ENCODE results near the gene CD244.

The CD244 gene

DNA sequence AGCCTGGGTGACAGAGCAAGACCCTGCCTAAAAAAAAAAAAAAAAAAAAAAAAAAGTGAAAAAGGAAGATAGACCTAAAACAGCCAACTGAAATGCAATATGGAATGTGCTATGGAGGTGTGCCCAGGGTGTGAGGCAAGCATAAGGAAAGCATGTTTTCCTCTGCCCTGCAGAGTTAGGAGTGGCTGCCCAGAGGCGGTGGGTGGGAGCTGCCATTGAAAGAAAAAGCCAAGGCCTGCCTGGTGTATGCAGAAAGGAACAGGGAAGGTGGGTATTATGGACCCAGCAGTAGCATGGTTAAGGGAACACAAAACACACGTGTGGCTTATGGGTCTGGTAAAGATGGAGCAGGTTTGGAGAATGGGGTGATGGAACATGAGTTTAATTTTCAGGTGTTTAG, 8.9 kb downstream of the CD244 start:
- TF ChIP-seq, protein P1, sequence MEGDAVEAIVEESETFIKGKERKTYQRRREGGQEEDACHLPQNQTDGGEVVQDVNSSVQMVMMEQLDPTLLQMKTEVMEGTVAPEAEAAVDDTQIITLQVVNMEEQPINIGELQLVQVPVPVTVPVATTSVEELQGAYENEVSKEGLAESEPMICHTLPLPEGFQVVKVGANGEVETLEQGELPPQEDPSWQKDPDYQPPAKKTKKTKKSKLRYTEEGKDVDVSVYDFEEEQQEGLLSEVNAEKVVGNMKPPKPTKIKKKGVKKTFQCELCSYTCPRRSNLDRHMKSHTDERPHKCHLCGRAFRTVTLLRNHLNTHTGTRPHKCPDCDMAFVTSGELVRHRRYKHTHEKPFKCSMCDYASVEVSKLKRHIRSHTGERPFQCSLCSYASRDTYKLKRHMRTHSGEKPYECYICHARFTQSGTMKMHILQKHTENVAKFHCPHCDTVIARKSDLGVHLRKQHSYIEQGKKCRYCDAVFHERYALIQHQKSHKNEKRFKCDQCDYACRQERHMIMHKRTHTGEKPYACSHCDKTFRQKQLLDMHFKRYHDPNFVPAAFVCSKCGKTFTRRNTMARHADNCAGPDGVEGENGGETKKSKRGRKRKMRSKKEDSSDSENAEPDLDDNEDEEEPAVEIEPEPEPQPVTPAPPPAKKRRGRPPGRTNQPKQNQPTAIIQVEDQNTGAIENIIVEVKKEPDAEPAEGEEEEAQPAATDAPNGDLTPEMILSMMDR (conservative IDR thresholded peaks at IDR 0.05; ENCODE audit: low read depth, low read length) = no peak
- Histone ChIP-seq H3K9ac (no peak overlapping the region), H3K4me3 (IDR thresholded peaks at IDR 0.05; ENCODE audit: insufficient read depth, low read depth, low read length) (no peak overlapping the region), H3K4me1 (ENCODE audit: low read depth, poor library complexity, severe bottlenecking) (no peaks in the 10 kb centered on the region), H3K27ac (no peak overlapping the region), H2AFZ (ENCODE audit: low read depth) (no peak overlapping the region), H3K27me3 (ENCODE audit: insufficient read depth, low read depth) (no peaks in the 10 kb centered on the region), H3K79me2 (ENCODE audit: insufficient read depth, low read depth) (no peaks in the 10 kb centered on the region), H3K36me3 (ENCODE audit: insufficient read depth) (no peaks in the 10 kb centered on the region), H4K20me1 (ENCODE audit: insufficient read depth) (no peaks in the 10 kb centered on the region), H3K4me2 (no peak overlapping the region)

DNA sequence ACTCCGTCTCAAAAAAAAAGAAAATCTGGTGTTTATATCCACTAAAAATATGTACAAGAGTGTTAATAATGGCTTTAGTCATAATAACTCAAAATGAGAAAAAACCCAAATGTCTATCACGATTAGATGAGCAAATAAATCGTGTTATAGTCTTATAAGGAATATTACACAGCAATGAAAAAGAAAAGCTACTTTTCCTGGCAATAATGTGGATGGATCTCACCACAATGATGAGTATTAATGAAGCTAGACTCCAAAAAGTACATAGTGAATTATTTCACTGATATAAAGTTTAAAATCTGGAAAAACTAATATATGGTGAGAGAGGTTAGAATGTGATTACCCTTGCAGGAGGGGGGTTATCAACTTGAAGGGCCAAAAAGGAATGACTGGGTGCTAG, 9.7 kb downstream of the CD244 start:
- no peak overlapping the region for H3K4me3 ChIP-seq (IDR thresholded peaks at IDR 0.05; ENCODE audit: insufficient read depth, low read depth, low read length)
- H3K36me3 ChIP-seq (ENCODE audit: insufficient read depth) = no peaks in the 10 kb centered on the region
- no peaks in the 10 kb centered on the region for H3K79me2 ChIP-seq (ENCODE audit: insufficient read depth, low read depth)
- no peaks in the 10 kb centered on the region for H3K27me3 ChIP-seq (ENCODE audit: insufficient read depth, low read depth)
- no peaks in the 10 kb centered on the region for H4K20me1 ChIP-seq (ENCODE audit: insufficient read depth)
- H3K4me2 ChIP-seq = no peak overlapping the region
- TF ChIP-seq, protein P1 (conservative IDR thresholded peaks at IDR 0.05; ENCODE audit: low read depth, low read length) = no peak
- no peak overlapping the region for H2AFZ ChIP-seq (ENCODE audit: low read depth)
- H3K9ac ChIP-seq = no peak overlapping the region
- no peak overlapping the region for H3K27ac ChIP-seq
- no peaks in the 10 kb centered on the region for H3K4me1 ChIP-seq (ENCODE audit: low read depth, poor library complexity, severe bottlenecking)

DNA sequence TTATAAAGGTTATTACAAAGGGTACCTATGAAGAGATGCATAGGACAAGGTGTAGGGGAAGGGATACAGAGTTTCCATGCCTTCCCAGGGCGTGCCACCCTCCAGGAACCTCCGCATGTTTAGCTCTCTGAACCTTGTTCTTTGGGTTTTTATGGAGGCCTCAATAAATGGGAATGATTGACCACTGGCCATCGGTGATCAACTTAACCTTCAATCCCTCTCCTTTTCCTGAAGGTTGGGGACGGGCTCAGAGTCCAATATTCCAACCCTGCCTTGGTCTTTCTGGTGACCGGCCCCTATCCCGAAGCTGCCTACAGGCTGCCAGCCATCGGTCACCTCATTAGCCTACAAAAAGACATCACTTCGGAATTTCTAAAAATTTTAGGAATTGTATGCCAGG, 11.7 kb downstream of the CD244 start:
- Histone ChIP-seq H3K9ac (no peak overlapping the region), H3K4me1 (ENCODE audit: low read depth, poor library complexity, severe bottlenecking) (no peaks in the 10 kb centered on the region), H4K20me1 (ENCODE audit: insufficient read depth) (no peaks in the 10 kb centered on the region), H3K4me2 (no peak overlapping the region), H2AFZ (ENCODE audit: low read depth) (no peak overlapping the region), H3K36me3 (ENCODE audit: insufficient read depth) (no peaks in the 10 kb centered on the region), H3K4me3 (IDR thresholded peaks at IDR 0.05; ENCODE audit: insufficient read depth, low read depth, low read length) (no peak overlapping the region), H3K27ac (no peak overlapping the region), H3K79me2 (ENCODE audit: insufficient read depth, low read depth) (no peaks in the 10 kb centered on the region), H3K27me3 (ENCODE audit: insufficient read depth, low read depth) (no peaks in the 10 kb centered on the region)
- TF ChIP-seq, protein P1 (conservative IDR thresholded peaks at IDR 0.05; ENCODE audit: low read depth, low read length) = no peak

DNA sequence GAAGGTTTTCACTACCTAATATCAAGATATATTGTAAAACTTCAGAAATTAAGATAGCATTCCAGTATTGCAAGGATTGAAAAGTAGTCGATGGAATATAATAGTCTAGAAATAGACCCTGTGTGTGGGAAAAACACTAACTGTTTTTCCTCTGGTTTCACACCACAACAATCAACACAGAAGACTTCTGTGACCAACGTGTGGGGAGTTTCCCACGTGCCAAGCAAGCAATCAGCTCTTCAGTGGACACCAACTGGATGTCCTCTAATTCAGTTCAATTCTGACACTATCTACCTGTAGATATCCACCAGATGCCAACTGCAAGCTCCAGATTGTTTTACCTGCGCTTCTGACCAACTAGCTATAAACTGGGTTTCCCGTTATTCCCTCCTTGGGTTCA, 12.1 kb downstream of the CD244 start:
- no peaks in the 10 kb centered on the region for H3K27me3 ChIP-seq (ENCODE audit: insufficient read depth, low read depth)
- H3K4me1 ChIP-seq (ENCODE audit: low read depth, poor library complexity, severe bottlenecking) = no peaks in the 10 kb centered on the region
- H3K36me3 ChIP-seq (ENCODE audit: insufficient read depth) = no peaks in the 10 kb centered on the region
- no peak overlapping the region for H3K4me3 ChIP-seq (IDR thresholded peaks at IDR 0.05; ENCODE audit: insufficient read depth, low read depth, low read length)
- H3K4me2 ChIP-seq = no peak overlapping the region
- H3K9ac ChIP-seq = no peak overlapping the region
- no peak overlapping the region for H2AFZ ChIP-seq (ENCODE audit: low read depth)
- H3K27ac ChIP-seq = no peak overlapping the region
- no peaks in the 10 kb centered on the region for H4K20me1 ChIP-seq (ENCODE audit: insufficient read depth)
- no peaks in the 10 kb centered on the region for H3K79me2 ChIP-seq (ENCODE audit: insufficient read depth, low read depth)
- TF ChIP-seq, protein P1 (conservative IDR thresholded peaks at IDR 0.05; ENCODE audit: low read depth, low read length) = no peak

DNA sequence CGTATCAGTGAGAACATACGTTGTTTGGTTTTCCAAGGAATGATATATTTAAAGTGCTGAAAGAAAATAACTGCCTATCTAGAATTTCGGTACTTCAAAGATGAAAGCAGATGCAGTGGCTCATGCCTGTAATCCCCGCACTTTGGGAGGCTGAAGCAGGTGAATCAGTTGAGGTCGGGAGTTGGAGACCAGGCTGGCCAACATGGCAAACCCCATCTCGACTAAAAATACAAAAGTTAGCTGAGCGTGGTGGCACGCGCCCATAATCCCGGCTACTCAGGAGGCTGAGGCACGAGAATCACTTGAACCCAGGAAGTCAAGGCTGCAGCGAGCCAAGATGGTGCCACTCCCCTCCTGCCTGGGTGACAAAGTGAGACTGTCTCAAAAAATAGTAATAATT, 16.4 kb downstream of the CD244 start:
- TF ChIP-seq, protein P1 (conservative IDR thresholded peaks at IDR 0.05; ENCODE audit: low read depth, low read length) = no peak

More for the DNA sequence above, 16.4 kb downstream of the CD244 start:
- no peaks in the 10 kb centered on the region for H3K79me2 ChIP-seq (ENCODE audit: insufficient read depth, low read depth)
- no peak overlapping the region for H3K9ac ChIP-seq
- no peak overlapping the region for H3K4me2 ChIP-seq
- no peaks in the 10 kb centered on the region for H4K20me1 ChIP-seq (ENCODE audit: insufficient read depth)
- H2AFZ ChIP-seq (ENCODE audit: low read depth) = no peak overlapping the region
- H3K36me3 ChIP-seq (ENCODE audit: insufficient read depth) = no peaks in the 10 kb centered on the region
- H3K4me3 ChIP-seq (IDR thresholded peaks at IDR 0.05; ENCODE audit: insufficient read depth, low read depth, low read length) = no peak overlapping the region
- no peak overlapping the region for H3K27ac ChIP-seq
- no peaks in the 10 kb centered on the region for H3K4me1 ChIP-seq (ENCODE audit: low read depth, poor library complexity, severe bottlenecking)
- H3K27me3 ChIP-seq (ENCODE audit: insufficient read depth, low read depth) = no peaks in the 10 kb centered on the region

Measured in KMS-11 (cell line).